Brain pericyte (primary cell): ENCODE results near the gene ADAMTS17.
A peak's percentile ranks its signal among the peaks of the same experiment; 100 is the strongest.
"Not testable (repeated sequence)": the region's sequence is repeated elsewhere in the genome, so short reads cannot be mapped to it uniquely, and the experiment has no call there.

Source experiments
- DNase-seq: peaks from one replicate; pipeline ENCODE4 v3.0.0-alpha.2; 2012; ENCODE audit warnings: low read depth, low spot score

ADAMTS17 gene

DNA sequence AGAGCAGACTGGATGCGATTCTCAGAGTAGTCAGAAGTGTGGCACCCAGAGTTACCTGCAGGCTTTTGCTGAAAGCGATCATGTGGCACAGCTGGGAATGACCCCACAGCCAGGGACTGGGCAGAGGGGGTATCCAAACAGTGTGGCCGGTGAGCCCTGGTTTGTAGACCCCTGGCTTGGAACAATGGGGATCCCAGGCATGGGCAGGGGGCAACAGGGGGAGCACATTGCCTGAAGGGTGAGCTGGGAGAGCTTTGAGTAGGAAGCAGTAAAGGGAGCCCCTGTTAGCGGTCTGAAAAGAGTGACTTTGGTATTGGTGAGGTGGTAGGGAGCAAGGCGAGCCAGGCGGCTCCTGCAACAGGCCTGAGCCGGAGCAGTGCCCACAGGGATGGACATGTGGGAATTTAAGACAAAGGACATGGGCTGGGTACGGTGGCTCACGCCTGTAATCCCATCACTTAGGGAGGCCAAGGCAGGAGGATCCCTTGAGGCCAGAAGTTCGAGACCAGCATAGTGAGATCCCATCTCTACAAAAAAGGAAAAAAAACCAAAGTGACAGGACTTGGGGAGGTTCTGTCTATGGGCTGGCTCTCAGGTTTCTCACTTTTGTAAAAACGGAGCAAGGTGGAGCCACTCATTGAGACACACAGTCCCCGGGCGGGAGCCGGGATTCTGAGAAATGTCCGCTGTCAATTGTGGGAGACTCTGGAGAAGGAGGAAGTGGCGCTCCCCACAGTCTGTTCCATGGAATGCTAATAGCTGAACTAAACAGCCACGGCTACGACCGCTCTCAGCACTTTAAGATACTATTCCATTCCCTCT, 384.7 kb downstream of the ADAMTS17 start:
- no peak for DNase-seq

DNA sequence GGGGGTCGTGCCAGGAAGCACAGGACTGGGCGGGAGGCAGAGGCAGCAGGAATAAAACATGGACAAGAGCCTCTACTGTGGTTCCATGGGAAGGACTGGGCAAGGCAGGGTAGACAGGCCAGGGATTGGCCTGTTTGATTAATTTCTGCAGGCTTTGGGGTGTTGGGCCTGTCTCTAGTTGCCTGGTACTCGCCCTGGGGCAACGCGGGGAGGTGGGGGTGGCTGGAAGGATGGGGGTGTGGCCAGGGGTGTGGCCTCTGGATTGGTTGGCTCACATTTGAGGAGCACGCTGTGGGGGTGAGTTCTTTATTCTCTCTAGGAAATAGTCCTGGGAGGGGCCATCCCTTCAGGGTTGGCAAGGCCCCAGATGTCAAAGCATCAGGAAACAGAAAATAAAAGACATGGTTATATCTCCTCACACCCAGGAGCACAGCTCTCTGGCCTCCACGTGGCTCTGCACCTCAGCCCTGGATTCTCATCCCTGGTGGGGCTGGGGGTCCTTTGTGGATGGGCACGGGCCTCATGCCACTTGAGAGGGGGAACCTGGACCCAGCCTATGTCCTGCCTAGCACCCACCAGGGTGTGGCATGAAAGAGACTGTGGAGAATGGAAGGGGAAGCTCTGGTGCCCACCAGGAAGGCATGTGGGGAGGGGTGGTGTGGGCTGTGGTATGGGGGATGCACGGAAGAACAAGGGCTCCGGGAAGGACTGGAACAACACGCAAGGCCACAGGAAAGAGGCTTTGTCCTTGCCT, 385.6 kb downstream of the ADAMTS17 start:
- no peak for DNase-seq

DNA sequence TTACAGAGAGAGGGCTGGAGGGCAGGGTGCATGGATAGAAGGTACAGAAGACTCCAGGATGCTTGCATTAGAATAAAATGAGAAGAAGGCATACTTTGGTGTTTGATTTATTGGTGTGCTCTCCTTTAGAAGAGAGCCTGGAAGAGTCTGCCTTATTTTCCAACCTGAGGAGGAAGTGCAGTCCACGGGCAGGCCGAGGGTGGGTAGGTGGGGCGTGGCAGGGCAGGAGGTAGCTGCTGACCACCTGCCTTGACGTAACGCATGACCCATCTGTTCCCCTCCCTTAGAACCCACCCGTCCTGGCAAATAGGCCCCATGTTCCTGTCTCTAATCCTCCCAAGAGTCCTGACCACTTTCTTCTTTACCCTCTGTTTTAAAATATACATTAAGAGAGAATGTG, 386.2 kb downstream of the ADAMTS17 start:
- no peak for DNase-seq

DNA sequence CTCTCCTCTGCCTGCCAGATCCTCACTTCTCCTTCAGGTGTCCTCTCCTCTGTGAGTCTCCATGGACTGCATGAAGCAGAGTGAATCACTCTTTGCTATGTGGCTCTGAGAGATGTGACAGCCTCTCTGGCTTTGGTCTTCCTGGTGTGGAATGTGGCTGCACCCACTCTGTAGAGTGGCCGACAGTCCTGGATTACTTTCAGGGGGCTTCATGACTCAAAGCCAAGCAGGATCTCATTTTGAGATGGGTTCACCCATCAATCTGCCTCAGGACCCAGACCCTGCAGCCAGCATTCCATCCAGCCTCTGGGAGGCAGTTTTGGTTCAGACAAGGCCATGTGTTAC, 386.6 kb downstream of the ADAMTS17 start:
- DNase-seq: no peak

DNA sequence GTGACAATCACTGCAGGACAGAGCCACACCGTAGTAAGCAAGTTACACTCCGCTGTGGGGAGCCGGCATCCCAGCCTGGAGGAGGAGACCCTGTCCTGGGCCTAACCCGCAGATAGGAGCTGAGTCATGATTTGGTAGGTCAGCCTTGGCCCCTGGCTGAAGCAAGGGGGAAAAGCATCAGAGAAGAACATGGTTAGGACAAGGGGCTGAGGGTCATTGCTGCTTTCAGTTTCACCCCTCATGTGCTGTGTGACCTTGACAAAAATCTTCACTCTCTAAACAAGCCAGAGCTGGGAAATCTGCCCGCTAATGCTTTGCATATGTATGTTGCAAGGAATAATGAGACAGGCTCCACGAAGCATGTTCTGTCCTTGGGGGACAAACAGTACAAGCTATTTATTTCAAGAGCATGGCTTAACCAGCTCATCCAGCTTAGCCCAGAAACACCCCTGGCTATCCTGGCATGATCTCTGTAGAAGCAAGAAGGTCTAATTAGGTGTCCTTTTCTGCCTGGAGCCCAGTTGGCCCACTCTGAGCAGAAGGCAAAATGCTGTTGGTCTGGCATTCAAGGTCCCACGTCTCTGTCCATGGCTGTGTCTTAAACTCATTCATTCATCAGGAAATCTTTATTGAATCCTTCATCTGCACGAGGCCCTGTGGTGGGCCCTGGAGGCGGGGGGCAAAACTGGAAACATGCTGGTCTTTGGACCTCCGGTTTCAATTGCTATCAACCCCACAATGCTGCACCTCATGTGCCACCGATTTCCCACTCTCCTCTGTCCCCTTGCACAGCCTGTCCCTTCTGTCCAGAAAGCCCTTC, 387.2 kb downstream of the ADAMTS17 start:
- DNase-seq: no peak

DNA sequence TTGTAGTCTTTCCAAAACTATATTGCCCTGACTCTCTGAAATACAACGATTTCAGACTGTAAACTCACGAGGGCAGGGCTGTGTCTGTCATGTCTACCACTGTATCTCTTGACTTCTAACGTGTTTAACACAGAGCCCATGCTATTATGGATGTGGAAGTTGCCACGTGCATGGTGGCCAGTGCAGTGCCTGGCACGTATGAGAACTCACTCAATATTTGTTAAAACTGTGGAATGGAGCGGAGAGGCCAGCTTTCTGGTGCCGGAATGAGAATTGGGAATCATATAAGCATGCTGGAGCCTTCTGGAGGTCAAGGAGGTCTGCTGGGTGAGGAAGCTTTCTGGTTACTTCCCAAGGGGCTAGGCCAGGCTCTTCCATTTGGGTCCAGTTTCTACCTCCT, 387.9 kb downstream of the ADAMTS17 start:
- no peak for DNase-seq

DNA sequence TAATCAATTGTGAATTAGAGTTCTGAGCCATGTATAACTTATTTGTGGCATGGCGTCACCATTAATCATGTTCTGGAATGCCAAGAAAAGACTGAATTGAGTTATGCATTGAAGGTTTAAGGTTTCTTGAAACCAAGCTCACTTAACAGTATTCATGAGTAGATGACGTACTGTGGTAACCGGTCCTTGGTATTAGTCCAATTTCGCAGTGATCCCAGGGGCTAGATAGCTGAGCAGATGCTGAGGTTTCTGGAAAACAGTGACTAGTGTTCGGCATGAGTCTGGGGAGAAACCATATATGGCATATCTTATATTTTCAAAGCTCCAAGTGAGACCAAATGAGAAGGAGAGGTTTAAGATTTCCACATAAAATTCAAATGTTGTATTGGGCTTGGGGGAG, 390.3 kb downstream of the ADAMTS17 start:
- no peak for DNase-seq

DNA sequence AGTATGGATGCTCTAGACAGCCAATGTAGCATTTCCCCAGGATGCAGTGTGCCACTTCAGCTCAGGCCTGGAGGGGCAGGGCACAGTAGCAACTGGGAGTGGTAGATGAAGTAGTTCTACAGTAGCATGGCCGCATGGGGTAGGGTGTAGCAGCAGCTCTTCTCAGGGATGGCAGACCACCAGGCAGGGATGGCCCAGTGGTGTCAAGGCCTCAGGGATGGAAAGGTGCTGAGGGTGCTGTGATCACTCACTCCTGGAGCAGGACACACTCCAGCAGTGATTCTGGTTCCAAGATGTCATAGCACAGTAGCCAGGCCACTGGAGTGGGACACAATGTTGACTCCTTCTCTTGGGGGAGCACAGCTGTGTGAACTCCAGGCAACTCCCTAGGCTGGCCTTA, 397.6 kb downstream of the ADAMTS17 start:
- no peak for DNase-seq

DNA sequence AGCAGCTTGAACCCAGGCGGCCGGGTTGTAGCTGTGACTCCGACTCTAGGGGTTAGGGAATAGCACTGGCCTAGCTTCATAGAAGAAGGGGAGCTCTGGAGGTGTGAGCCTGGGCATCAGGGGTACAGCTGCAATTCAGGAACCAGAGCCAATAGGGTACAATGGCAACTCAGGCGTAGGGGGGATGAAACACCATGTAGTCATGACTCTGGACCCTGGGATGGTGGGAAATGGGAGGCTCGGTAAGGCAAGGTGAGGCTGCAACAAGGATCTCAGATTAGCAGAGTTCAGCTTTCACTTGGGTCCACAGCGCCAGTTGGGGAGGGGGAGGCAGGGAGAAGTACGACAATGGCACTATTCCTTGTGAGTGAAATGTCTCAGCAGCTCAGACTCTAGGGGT, 398.3 kb downstream of the ADAMTS17 start:
- no peak for DNase-seq

DNA sequence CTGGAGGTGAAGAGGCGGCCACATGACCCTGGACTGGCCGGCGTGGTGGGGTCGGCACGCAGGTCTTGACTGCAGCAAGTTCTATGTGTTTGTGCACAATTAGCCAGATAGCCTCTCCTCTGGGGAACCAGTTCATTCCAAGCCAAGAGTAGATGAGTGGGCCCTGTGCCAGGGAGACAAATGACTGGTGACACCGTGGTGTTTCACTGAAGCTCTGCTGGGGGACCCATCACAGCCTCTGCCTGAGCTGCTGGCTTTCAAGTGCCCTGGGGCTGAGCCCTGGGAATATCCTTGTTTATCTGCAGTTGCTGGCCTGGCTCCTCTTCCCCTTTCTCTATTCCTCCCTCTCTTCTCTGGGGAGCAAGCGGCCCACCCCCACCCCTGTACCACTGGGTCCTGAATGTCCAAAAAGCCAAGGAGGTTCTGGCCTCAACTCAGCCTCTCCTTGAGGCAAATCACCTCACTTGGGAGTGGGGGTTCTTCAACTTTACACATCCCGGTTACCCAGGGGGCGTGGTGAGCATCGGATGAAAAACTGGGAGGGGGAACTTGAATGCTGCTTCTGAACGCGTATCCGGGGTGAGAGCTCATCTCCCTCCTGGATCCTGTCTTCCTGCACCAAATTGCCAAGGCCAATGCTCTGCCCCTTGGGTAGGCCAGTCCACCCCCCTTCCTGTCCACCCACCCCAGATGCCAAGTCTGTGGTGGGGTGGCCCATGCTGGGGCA, 408.9 kb downstream of the ADAMTS17 start:
- no peak for DNase-seq

DNA sequence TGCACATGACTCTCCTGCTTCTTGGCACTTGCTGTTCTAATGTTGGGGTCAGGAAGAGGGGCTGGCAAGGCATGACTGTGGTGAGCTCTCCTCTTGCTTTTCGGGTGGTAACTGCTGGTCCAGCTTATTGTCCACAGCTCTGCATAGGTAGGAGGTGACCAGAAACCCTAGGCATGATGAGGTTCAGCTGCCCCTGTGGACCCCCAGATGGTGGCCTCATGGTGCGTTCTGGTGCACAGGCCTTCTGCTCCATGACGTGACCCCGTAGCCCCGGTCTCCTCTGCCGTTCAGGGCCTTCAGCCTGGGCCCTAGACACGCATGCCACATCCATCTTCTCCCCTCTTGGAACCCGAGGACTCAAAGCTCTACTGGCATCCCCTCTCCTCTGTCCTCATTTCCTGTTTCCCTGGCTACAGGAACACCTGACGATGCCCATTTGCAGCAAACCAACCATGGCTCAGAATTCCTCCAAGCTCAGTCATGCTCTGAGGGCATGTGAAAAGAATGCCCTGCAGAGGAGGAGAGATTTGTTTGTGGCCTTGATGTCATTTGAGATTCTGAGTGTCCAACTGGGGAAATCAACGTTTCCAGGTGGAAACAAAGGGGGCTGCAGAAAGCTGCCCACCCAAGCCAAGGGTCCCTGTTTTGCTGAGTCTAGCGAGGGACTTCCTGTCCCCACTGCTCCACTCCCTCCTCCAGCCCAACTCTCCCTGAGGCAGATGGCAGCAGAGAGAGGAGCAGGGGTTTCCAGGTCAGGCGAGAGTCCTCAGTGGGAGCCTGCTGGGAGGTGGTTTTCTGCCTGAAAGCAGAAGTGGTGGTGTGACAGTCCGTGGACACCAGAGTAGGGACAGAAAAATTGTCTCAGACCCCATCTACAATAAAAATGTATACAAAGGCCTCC, 409.8 kb downstream of the ADAMTS17 start:
- DNase-seq: no peak

DNA sequence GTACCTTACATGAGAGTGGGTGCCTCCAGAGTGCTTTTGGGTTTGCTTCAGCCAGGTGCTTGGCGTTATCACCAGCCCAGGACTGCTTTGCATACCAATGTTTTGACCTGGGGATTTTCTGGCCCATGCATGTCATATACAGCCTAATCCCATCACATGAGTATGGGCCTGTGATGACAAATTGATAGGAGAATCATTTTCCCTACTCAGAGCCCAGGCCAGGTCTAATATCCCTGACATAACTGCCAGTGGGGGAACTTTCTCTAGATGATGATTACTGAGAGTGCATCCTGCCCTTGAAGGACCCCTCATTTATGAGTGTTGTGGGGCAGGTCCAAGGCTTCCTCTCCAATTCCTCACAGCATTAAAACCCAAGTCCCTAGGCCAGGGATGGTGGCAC, 411.1 kb downstream of the ADAMTS17 start:
- no peak for DNase-seq

DNA sequence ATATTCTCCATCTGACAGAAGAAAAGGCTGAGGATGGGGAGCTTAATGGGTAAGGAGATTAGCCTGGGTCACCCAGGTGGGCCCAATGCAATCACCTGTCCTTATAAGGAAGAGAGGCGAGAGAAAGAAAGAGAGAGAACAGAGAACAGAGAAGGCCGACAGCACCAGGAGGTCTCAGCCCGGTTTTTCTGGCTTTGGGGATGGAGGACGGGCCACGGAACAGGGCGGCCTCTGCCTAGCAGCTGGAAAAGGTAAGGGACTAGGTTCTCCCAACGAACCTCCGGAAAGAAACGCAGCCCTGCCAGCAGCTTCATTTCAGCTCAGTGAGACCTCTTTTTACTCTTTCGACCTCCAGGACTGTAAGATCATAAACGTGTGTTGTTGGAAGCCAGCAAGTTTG, 412.5 kb downstream of the ADAMTS17 start:
- no peak for DNase-seq

DNA sequence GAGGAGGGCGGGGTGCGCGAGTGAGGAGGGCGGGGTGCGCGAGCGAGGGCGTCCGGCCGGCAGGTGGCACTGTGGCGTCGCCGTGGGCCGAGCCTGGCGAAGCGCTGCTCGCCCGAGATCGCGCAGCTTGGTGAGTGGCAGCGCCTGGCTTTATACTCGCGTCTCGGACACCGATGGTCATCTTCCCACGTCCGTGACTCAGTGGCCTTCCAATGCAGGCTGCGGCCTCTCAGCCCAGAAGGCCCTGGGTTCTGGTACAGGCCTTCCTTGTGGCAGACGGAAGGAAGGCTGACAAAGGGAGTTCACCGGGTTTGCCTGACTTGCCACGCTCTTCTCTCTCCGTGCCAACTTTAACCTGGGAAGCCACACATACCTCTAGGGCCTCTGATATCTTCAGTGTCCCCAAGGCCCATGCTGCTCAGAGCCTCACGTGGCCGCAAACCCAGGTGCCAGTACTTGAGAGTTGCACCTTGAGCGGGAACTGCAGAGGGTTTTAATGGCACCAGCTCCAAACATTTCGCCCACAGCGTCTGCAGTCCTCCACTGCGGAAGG, 413.3 kb downstream of the ADAMTS17 start:
- DNase-seq: peak; percentile 39

DNA sequence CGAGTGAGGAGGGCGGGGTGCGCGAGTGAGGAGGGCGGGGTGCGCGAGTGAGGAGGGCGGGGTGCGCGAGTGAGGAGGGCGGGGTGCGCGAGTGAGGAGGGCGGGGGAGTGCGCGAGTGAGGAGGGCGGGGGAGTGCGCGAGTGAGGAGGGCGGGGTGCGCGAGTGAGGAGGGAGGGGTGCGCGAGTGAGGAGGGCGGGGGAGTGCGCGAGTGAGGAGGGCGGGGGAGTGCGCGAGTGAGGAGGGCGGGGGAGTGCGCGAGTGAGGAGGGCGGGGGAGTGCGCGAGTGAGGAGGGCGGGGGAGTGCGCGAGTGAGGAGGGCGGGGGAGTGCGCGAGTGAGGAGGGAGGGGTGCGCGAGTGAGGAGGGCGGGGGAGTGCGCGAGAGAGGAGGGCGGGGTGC, 415.2 kb downstream of the ADAMTS17 start:
- DNase-seq: not testable (repeated sequence)

DNA sequence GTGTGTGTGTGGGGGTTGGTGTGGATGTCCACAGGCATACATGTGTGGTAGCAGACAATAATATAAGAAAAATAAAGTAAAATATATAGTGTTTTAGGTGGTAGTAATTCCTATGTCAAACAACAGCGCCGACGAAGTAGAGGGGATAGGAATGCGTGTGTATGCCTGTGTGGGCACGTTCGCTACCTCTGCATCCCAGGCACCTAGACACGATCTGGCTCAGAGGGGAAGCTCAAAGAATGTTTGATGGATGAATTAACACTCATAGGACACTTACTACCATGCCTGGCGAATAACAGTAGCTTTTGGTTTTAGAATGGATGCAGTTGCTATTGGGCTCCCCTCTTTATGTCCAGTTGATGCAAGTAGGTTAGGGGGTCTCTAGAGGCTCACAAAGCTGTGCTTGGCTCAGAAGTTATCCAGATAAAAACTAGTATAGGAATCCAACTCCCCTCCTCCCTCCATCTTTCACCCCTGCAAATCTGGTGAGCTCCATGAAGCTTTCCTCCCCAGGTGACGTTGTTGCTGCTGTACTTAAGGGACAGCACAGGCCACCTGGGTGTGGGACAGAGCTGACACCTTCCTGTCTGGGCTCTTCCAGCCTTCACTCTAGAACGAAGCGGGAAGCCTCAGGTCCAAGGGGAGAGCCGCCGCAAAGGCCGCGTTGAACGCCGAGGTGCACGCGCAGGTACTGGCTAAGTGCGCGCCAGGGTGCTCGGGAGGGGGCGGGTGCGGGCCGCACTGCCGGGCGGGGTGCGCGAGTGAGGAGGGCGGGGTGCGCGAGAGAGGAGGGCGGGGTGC, 415.9 kb downstream of the ADAMTS17 start:
- DNase-seq: no peak

DNA sequence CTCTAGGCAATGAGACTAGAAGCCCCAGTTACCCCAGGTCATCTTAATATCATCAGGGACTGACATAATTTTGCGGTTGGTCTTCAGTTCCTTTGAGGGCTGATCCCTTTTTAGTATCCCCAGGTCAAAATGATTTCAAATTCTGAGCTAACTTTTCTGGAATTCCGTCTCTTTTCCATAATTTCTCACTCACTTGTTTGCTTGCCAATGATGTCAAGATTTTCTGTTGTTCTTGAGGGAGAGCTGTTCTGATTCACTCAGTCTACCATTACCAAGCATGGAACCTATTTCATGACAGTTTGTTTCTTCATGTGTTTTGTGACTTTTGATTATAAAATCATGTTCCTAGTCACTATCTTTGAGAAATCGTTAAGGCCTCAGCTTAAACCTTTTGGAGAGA, 418.1 kb downstream of the ADAMTS17 start:
- no peak for DNase-seq
